Hematopoietic multipotent progenitor cell (in vitro differentiated cells): ENCODE data around the gene SPOUT1. TPM values are rescaled to one million over a fixed set of nuclear protein-coding genes. Genes with fewer than 3 reads are reported as not detected.
A peak's percentile ranks its signal among the peaks of the same experiment; 100 is the strongest.
"Not testable (repeated sequence)": the region's sequence is repeated elsewhere in the genome, so short reads cannot be mapped to it uniquely, and the experiment has no call there.

Experiments
- DNase-seq, 3 donors: peaks; one replicate each; pipeline ENCODE4 v3.0.0-alpha.2; 2011 to 2015; ENCODE audit warnings: low read depth in 2 of 3, low spot score in 2 of 3
- total RNA-seq: library from RNA; depleted of rRNA; stranded (reverse); fragments of >200 nt; gene quantifications from one replicate; pipeline ENCODE4 v1.2.3, GENCODE V29; 2012

Gene SPOUT1
- total RNA-seq, 1 donor = 63.6 TPM

DNA sequence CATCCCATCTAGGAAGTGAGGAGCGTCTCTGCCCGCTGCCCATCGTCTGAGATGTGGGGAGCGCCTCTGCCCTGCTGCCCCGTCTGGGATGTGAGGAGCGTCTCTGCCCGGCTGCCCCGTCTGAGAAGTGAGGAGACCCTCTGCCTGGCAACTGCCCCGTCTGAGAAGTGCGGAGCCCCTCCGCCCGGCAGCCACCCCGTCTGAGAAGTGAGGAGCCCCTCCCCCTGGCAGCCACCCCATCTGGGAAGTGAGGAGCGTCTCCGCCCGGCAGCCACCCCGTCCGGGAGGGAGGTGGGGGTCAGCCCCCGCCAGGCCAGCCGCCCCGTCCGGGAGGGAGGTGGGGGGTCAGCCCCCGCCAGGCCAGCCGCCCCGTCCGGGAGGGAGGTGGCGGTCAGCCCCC is 49.5 kb downstream of the SPOUT1 start:
- not testable (repeated sequence) for DNase-seq

DNA sequence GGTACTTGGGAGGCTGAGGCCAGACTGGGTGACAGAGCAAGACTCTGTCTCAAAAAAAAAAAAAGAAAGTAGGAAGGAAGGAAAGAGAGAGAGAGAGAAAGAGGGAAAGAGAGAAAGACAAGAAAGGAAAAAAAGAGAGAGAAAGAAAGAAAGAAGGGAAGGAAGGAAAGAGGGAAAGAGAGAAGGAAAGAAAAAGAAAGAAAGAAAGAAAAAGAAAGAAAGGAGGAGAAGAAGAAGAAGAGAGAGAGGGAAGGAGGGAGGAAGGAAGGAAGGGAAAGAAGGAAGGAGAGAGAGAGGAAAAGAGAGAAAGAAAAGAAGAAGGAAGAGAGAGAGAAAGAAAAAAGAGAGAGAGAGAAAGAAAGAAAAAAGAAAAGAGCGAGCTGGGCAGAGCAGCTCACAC is 54.8 kb downstream of the SPOUT1 start:
- DNase-seq = no peak

DNA sequence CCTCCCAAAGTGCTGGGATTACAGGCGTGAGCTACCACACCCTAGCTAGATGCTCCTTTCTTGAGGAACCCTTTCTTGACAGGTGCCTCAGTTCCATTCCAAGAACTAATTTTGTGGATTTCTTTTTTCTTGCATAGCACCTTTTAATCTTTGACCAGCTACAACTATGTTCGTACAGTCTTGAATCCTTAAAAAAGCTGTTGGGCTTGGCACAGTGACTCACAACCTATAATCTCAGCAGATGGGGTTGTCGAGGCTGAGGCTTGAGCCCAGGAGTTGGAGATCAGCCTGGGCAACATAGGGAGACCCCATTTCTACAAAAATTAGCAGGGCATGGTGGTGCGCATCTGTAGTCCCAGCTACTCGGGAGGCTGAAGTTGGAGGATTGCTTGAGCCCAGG is 56.5 kb downstream of the SPOUT1 start:
- DNase-seq = no peak

GRCh38 chr9:128771745-128772519 is 57.7 kb downstream of the SPOUT1 start, which contains the start of gene ZER1:
TSS of gene ZER1 (minus strand) at chr9:128771927. CDS start at chr9:128755565, 16,362 bp downstream.
- peak; percentile 83 to 95 (median 91) for DNase-seq

DNA sequence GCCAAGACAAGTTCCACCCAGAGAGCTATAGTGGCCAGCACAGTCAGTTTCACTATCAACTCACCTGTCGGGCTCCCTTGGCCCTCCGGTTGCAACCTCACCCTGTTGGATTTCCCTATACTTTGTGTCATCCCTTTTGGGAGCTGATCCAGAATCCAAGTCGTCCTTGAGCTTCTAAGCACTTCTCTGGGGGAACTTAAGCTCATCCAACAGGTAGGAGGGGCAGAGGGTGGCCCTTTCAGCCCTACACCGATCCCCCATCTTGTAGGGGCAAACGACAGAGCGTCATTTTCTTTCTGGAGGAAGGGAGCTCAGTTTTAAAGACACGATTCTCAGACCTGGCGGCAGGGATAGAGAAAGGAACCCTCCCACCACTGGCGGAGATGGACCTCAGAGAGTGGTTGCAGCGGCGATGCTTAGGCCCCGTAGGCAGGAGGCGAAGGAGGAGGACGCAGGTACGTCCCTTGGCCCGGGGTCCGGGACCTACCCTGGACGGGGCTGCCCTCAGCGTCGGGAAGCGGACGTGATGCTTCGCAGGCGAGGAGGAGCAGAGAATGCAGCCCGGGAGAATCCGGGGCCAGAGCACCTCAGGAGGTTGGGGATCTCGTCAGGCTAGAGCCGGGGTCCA is 58.4 kb downstream of the SPOUT1 start:
- peak; percentile 16 to 58 (median 40) for DNase-seq

DNA sequence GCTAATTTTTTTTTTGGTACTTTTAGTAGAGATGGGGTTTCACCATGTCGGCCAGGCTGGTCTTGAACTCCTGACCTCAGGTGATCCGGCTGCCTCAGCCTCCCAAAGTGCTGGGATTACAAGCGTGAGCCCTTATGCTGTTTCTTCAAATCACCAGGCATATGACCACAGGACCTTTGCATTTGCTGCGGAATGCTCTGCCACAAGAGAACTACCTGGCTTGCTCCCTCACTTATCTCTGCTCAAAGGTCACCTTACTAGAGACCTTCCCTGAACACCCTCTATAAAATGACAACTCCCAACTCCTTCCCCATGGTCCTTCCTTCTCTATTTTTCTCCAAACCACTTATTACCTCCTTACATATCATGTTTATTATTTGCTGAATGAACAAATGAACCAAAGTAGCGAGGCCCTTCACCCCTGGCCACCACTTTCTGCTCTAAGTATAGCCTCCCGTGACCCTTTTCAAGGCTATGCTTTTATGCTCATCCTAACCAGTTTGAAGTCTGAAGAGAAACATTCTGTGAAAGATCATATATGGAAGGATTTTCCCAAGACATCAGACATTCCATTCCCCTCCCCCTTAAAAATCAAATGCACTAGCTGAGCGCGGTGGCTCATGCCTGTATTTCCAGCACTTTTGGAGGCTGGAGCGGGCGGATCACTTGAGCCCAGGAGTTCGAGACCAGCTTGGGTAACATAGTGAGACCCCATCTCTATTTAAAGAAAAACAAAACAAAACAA is 59.1 kb downstream of the SPOUT1 start:
- DNase-seq = no peak

Other genes starting within 250 kb of the SPOUT1 start
- 67.6 TPM for gene DYNC2I2, start 172.9 kb downstream of the SPOUT1 start, total RNA-seq
- 123 TPM for gene SET, start 140.6 kb downstream of the SPOUT1 start, total RNA-seq
- 22.4 TPM for gene PKN3, start 127.3 kb downstream of the SPOUT1 start, total RNA-seq
- 73.0 TPM for gene ZDHHC12, start 105.7 kb downstream of the SPOUT1 start, total RNA-seq
- 73.2 TPM for gene ZER1, start 57.9 kb downstream of the SPOUT1 start, total RNA-seq
- gene TBC1D13, start 42.5 kb downstream of the SPOUT1 start, total RNA-seq = 21.3 TPM
- gene ENDOG, start 11.3 kb downstream of the SPOUT1 start, total RNA-seq = 42.8 TPM
- 12.1 TPM for gene KYAT1, start 52.2 kb upstream of the SPOUT1 start, total RNA-seq
- 61.4 TPM for gene LRRC8A, start 52.3 kb upstream of the SPOUT1 start, total RNA-seq
- gene PHYHD1, start 91.2 kb upstream of the SPOUT1 start, total RNA-seq = 3.2 TPM
- 14.0 TPM for gene DOLK, start 117.8 kb upstream of the SPOUT1 start, total RNA-seq
- 54.9 TPM for gene NUP188, start 117.9 kb upstream of the SPOUT1 start, total RNA-seq
- 49.0 TPM for gene SH3GLB2, start 198.5 kb upstream of the SPOUT1 start, total RNA-seq
- 49.0 TPM for gene MIGA2, start 206.8 kb upstream of the SPOUT1 start, total RNA-seq